HG02642 (cell line): ENCODE results near the gene DNAH8.
"Not testable (repeated sequence)": the region's sequence is repeated elsewhere in the genome, so short reads cannot be mapped to it uniquely, and the experiment has no call there.

Experiments used
- ATAC-seq: cut with Tn5 transposase; IDR thresholded peaks from one replicate; pipeline ENCODE4 v1.9.1; 2021; ENCODE audit warnings: mild to moderate bottlenecking; ENCODE audit not compliant: unreplicated experiment, poor library complexity

Gene DNAH8

GRCh38 chr6:38784506-38785235 is 69.6 kb downstream of the DNAH8 start:
- no peak for ATAC-seq

- no peak for ATAC-seq
Measured at GRCh38 chr6:38786486-38786885, 71.4 kb downstream of the DNAH8 start.

- ATAC-seq: no peak
Measured at GRCh38 chr6:38789256-38789655, 74.1 kb downstream of the DNAH8 start.

GRCh38 chr6:38792356-38792755 is 77.2 kb downstream of the DNAH8 start:
- no peak for ATAC-seq

GRCh38 chr6:38794682-38795081 is 79.6 kb downstream of the DNAH8 start:
- no peak for ATAC-seq

- no peak for ATAC-seq
Measured at GRCh38 chr6:38796006-38796405, 80.9 kb downstream of the DNAH8 start.

- ATAC-seq: not testable (repeated sequence)
Measured at GRCh38 chr6:38796437-38796836, 81.3 kb downstream of the DNAH8 start.

GRCh38 chr6:38796850-38797249 is 81.7 kb downstream of the DNAH8 start:
- ATAC-seq: no peak

- no peak for ATAC-seq
Measured at GRCh38 chr6:38797391-38797790, 82.3 kb downstream of the DNAH8 start.

GRCh38 chr6:38799529-38800184 is 84.5 kb downstream of the DNAH8 start:
- ATAC-seq: no peak

GRCh38 chr6:38801305-38801704 is 86.2 kb downstream of the DNAH8 start:
- no peak for ATAC-seq

- no peak for ATAC-seq
Measured at GRCh38 chr6:38802497-38802896, 87.4 kb downstream of the DNAH8 start.

- no peak for ATAC-seq
Measured at GRCh38 chr6:38803129-38803528, 88.0 kb downstream of the DNAH8 start.

GRCh38 chr6:38804358-38804757 is 89.2 kb downstream of the DNAH8 start:
- no peak for ATAC-seq

GRCh38 chr6:38805127-38805655 is 90.1 kb downstream of the DNAH8 start:
- no peak for ATAC-seq

GRCh38 chr6:38805692-38806091 is 90.6 kb downstream of the DNAH8 start:
- ATAC-seq: no peak

GRCh38 chr6:38806271-38806670 is 91.2 kb downstream of the DNAH8 start:
- no peak for ATAC-seq

GRCh38 chr6:38806833-38807232 is 91.7 kb downstream of the DNAH8 start:
- ATAC-seq: no peak

GRCh38 chr6:38808039-38808438 is 92.9 kb downstream of the DNAH8 start:
- ATAC-seq: no peak

- no peak for ATAC-seq
Measured at GRCh38 chr6:38813041-38813823, 98.1 kb downstream of the DNAH8 start.

- ATAC-seq: no peak
Measured at GRCh38 chr6:38814761-38815160, 99.7 kb downstream of the DNAH8 start.
